ENCODE data around the gene ADAT2. TPM values are rescaled to one million over a fixed set of nuclear protein-coding genes. Genes with fewer than 3 reads are reported as not detected.
"Not testable (repeated sequence)": the region's sequence is repeated elsewhere in the genome, so short reads cannot be mapped to it uniquely, and the experiment has no call there.

The ADAT2 gene
- 12.6 and 13.6 TPM in 2 replicates for polyA plus RNA-seq (2014; cell fraction: cytosol; rRNA removed)
- 18.8 and 26.1 TPM in 2 replicates for polyA plus RNA-seq (2014; cell fraction: nucleus; rRNA removed)

- DNase-seq (ENCODE audit: low spot score): peak; percentile 92
Observed at GRCh38 chr6:143450453-143451371, at the start of gene ADAT2, which contains the start of gene PEX3. TSS of gene ADAT2 (minus strand) at chr6:143450695. CDS start at chr6:143450658, 37 bp downstream. TSS of gene PEX3 (plus strand) at chr6:143450805. CDS start at chr6:143451043, 238 bp downstream.

DNA sequence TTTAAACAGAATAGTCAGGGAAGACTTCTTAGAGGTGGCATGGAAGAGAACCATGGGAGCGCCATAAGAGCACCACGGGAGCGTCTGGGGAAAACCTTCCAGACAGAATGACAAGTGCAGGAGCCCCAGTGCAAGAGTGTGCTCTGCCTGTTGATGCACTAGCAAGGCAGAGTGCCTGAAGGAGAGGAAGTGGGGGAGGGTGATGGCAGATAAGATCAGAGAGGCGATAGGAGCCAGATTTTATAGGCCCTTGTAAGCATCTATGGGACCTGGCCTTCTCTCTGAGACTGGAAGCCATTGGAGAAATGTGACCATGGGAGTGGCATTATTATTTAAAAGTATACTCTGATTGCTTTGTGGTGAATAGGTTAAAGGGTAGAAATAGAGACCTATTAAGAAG is 47.9 kb upstream of the ADAT2 start:
- peak; percentile 39 for DNase-seq (ENCODE audit: low spot score)

DNA sequence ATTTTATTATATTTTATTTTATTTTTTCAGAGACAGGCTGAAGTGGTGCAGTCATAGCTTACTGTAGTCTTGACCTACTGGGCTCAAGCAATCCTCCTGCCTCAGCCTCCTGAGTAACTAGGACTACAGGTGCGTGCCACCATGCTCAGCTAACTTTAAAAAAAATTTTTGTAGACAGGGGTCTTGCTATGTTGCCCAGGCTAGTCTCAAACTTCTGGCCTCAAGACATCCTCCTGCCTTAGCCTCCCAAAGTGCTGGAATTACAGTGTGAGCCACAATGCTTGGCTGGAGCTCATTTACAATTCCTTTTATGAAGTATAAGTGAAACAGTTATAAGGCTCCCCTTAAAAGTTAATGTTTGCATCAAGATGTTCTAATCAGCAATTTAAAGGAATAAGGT is 46.5 kb upstream of the ADAT2 start:
- no peak for DNase-seq (ENCODE audit: low spot score)

DNA sequence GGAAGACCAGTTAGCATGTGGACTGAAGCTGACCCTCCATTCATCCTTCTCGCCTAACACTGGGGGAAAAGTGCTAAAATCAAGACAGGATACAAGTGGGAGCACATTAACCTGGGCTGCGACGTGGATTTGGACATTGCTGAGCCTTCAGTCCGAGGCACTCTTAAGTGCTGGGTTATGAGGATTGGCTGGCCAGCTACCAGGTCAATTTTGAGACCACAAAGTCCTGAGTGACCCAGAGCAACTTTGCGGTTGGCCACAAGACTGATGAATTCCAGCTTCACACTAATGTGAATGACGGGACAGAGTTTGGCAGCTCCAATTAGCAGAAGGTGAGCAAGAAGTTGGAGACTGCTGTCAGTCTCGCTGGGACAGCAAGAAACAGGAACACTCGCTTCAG is 40.3 kb upstream of the ADAT2 start:
- no peak for DNase-seq (ENCODE audit: low spot score)

DNA sequence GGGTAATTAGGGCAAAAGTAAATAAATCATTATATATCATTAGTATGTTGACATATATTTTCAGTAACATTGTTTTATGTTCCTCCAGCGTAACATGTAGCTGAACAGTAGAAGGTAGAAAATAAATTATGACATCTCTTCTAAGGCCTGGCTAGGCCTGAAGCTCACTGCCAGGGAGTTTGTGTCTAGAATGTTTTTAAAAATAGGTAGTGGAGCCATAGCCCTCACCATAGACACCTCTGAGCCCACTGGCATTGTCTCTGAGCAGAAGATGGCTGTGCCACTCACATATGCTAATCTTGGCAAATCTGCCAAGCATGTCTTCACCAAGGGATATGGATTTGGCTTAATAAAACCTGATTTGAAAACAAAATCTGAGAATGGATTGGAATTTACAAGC is 39.7 kb upstream of the ADAT2 start:
- no peak for DNase-seq (ENCODE audit: low spot score)

DNA sequence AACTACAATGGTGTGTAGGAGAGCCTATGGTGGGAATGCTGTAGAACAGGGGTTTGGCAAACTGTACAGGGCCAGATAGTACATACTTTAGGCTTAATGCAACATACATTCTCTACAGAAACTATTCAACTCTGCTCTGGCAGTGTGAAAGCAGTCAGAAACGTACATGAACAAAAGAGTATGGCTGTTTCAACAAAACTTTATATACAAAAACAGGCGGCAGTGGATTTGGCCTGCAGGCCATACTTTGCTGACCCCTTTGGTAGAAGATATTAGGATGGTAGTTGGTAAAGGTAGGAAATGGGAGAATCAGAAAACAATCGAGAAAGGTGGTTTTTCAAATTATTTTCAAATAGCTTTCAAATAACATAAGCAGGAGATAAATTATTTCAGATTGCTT is 36.3 kb upstream of the ADAT2 start:
- DNase-seq (ENCODE audit: low spot score): no peak

- DNase-seq (ENCODE audit: low spot score): no peak
Observed at GRCh38 chr6:143485967-143486366, 35.5 kb upstream of the ADAT2 start.

GRCh38 chr6:143482593-143482992 is 32.1 kb upstream of the ADAT2 start:
- DNase-seq (ENCODE audit: low spot score): no peak

DNA sequence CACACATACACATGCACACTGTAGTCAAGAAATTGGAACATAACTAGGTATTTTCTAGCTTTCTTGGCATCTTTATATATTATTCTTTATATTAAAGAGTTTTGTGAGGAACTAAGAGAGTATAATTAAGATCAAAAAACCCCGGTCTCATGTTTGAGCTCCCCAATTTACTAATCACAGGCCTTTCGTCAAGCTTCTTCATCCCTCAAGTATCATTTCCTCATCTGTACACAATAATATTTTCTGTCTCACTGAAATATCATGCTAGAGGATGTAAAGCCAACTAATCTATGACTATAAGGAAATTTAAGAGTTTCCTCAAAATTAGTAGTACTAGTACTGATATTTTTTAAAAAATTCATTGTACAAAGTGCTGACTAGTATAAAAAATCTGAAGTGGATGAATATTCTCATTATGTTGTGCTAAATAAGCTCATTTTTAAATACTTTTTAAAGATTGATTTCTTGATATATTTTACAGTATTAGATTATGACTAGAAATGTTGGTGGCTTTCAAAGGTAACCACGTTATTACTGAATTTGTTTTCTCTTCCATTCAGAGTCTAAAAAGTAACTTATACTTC is 28.1 kb upstream of the ADAT2 start:
- DNase-seq (ENCODE audit: low spot score): no peak

DNA sequence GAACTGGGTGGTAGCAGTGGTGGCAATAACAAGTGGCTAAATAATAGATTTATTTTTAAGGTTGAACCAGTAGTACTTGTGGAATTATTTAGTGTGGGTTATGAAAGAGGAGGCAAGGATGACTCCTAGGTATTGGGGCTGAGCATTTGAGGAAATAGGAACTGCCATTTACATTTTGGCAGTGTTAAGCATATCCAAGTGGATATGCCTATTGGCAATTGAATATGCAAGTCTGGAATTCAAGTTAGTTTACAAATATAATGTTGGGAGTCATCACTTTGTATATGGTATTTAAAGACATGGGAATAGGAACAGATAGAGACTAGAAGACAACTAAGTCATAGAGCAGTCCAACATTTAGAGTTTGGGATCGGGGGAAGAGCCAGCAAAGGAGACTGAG is 26.1 kb upstream of the ADAT2 start:
- DNase-seq (ENCODE audit: low spot score): no peak

GRCh38 chr6:143471822-143472221 is 21.3 kb upstream of the ADAT2 start:
- DNase-seq (ENCODE audit: low spot score): no peak

DNA sequence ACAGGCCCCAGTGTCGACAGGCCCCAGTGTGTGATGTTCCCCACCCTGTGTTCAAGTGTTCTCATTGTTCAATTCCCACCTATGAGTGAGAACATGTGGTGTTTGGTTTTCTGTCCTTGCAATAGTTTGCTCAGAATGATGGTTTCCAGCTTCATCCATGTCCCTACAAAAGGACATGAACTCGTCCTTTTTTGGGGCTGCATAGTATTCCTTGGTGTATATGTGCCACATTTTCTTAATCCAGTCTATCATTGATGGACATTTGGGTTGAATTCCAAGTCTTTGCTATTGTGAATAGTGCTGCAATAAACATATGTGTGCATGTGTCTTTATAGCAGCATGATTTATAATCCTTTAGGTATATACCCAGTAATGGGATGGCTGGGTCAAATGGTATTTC is 18.3 kb upstream of the ADAT2 start:
- DNase-seq (ENCODE audit: low spot score): not testable (repeated sequence)

DNA sequence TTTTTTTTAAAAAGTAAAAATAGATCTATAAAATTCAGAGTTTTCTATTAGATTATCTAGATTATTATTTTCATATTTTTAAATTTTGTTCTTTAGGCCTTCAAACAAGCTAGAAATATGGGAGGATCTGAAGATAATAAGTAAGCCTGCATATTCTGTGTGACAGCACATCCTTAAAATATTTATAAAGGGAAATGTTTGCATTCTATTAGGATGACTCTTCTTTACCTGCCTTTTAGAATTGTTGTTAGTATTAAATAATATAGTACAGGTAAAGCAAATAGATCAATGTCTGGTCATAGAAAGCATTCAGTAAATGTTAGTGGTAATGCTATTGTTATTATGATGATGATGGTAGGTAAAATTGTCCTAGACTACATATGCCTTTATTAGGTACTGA is 17.5 kb upstream of the ADAT2 start:
- DNase-seq (ENCODE audit: low spot score): no peak

- DNase-seq (ENCODE audit: low spot score): no peak
Observed at GRCh38 chr6:143465546-143465945, 15.1 kb upstream of the ADAT2 start.

DNA sequence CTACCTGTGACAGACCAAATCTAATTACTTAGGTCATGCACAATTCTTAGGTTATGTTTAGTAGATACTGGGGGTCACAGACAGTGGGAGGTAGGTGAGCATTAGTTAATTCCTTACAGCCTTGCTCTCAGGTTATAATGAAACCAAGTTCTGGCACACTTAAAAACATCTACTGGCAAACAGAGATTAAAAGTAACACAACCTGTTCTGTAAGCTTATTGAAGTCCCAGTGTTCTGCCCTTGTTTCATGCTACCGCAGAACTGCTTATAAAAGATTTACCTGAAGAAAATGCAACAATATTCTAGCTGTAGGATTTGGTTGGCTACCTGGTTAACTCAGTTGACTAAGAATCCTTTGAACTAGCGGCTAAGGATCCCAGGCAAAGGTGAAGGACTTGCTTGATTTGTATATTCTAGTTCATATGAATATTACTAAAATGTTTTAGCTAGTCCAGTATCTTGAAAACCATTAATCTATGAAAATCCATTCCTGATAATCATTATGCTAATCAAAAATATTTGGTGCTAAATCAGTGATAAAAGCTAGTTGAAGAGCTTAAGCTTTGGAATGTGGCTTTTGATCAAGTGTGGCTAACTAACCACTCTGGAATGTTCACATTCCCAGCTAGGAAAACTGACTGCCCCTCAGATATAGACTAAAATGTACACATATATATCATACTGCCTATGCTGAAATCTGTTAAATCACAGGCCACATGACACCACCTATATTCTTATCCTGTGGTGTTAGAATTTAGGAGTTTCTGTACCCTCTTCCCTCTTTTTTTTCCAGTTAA is 7.3 kb upstream of the ADAT2 start:
- DNase-seq (ENCODE audit: low spot score): no peak

DNA sequence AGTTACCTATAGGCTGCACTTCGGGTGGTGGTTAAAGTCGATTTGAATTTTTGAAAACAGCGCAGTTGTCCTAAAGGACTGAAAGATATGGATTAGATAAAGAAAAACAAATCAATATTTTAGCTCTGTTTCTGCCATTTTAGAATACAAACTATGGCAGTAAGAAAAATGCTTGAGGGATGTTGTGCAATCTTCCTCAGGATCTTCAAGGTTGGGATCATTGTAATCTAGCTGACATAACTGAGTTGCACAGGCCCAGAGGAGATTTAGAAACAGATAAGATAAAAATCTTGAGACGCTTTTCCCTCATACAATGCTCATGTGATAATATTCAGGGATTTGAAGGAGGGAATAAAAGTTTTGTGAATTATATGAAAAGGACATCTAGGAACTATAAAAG is 1.0 kb upstream of the ADAT2 start:
- no peak for DNase-seq (ENCODE audit: low spot score)

GRCh38 chr6:143449714-143450452 is 612 bp downstream of the ADAT2 start:
- DNase-seq (ENCODE audit: low spot score): peak; percentile 61

DNA sequence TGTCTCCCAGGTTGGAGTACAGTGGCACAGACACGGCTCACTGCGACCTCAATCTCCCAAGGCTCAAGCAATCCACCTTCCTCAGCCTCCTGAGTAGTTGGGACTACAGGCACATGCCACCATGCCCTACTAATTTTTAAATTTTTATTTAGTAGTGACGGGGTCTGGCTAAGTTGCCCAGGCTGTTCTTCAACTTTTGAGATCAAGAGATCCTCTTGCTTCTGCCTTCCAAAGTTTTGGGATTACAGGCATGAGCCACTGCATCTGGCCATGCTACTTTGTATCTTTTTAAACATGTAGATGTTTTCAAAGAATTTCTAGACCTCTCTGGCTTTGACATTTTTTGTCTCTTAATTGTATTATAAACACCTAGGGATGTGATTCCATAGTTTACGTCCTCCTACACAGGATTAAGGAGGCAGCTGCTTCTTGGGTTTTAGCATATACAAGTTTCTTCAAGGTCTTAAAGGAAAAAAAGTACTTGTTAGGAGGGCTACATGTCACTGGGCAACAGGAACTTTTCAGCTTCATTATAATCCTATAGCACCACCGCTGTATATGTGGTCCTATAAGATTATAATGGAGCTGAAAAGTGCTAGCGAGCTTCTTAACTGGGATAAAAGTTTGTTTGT is 1.3 kb downstream of the ADAT2 start:
- DNase-seq (ENCODE audit: low spot score): no peak

DNA sequence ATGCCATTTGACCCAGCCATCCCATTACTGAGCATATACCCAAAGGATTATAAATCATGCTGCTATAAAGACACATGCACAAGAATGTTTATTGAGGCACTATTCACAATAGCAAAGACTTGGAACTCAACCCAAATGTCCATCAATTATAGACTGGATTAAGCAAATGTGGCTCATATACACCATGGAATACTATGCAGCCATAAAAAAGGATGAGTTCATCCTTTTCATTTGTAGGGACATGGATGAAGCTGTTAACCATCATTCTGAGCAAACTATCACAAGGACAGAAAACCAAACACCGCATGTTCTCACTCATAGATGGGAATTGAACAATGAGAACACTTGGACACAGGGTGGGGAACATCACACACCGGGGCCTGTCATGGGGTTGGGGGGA is 2.6 kb downstream of the ADAT2 start:
- DNase-seq (ENCODE audit: low spot score): not testable (repeated sequence)

DNA sequence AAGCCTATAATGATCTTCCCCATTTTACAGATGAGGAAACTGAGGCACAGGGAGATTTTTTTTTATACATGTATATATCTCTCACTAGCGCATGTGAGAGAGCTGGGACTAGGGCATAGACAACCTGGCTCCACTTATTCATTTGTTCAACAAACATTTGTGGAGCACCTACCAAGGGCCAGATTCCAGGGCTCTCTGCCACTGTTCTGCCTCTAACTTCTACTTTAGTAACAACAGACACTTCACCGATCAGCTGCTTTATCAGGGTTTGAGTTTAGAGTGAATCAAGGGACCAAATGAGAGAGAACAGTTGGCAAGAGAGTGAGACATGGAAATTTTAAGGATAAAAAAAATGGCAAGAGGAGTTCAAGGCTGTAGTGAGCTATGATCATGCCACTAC is 7.4 kb downstream of the ADAT2 start:
- no peak for DNase-seq (ENCODE audit: low spot score)
